ENCODE results near the gene FUZ.

Gene FUZ

GRCh38 chr19:49851456-49852259, 38.6 kb upstream of the FUZ start:
- TF ChIP-seq, protein P1, sequence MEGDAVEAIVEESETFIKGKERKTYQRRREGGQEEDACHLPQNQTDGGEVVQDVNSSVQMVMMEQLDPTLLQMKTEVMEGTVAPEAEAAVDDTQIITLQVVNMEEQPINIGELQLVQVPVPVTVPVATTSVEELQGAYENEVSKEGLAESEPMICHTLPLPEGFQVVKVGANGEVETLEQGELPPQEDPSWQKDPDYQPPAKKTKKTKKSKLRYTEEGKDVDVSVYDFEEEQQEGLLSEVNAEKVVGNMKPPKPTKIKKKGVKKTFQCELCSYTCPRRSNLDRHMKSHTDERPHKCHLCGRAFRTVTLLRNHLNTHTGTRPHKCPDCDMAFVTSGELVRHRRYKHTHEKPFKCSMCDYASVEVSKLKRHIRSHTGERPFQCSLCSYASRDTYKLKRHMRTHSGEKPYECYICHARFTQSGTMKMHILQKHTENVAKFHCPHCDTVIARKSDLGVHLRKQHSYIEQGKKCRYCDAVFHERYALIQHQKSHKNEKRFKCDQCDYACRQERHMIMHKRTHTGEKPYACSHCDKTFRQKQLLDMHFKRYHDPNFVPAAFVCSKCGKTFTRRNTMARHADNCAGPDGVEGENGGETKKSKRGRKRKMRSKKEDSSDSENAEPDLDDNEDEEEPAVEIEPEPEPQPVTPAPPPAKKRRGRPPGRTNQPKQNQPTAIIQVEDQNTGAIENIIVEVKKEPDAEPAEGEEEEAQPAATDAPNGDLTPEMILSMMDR (IDR thresholded peaks at IDR 0.05; ENCODE audit: low read depth, low read length, missing control alignments): no peak
- in situ Hi-C loops (cut with HindIII; ENCODE audit: low sequenced_read_pairs): no loop called here
- H3K4me3 ChIP-seq (ENCODE audit: low read depth, low read length): peak overlapping the region; percentile 82
- DNase-seq (ENCODE audit: low read depth): no peak

- peak within 1 kb of the TSS; percentile 82 for H3K4me3 ChIP-seq (ENCODE audit: low read depth, low read length)
- peak; percentile 77 for DNase-seq (ENCODE audit: low read depth)
- in situ Hi-C loops (cut with HindIII; ENCODE audit: low sequenced_read_pairs): no loop called here
- TF ChIP-seq, protein P1 (IDR thresholded peaks at IDR 0.05; ENCODE audit: low read depth, low read length, missing control alignments): no peak
Measured at GRCh38 chr19:49850487-49851342, 37.6 kb upstream of the FUZ start, which contains the start of gene PTOV1. PTOV1 (plus strand) TSS chr19:49851159.

DNA sequence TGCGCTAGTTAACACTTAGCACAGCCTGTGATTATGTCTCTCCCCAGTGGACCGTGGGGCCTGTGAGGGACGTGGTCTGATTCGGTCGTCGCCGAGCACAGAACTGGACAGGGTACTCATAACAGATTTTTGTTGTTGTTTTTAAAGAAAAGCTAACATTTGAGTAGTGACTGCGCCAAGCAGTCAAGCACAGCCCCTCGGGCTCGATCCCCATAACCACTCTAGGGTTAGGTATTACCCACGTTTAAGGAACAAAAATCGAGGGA, 37.1 kb upstream of the FUZ start:
- no peak for DNase-seq (ENCODE audit: low read depth)
- peak overlapping the region; percentile 82 for H3K4me3 ChIP-seq (ENCODE audit: low read depth, low read length)
- in situ Hi-C loops (cut with HindIII; ENCODE audit: low sequenced_read_pairs): no loop called here
- TF ChIP-seq, protein P1 (IDR thresholded peaks at IDR 0.05; ENCODE audit: low read depth, low read length, missing control alignments): no peak

DNA sequence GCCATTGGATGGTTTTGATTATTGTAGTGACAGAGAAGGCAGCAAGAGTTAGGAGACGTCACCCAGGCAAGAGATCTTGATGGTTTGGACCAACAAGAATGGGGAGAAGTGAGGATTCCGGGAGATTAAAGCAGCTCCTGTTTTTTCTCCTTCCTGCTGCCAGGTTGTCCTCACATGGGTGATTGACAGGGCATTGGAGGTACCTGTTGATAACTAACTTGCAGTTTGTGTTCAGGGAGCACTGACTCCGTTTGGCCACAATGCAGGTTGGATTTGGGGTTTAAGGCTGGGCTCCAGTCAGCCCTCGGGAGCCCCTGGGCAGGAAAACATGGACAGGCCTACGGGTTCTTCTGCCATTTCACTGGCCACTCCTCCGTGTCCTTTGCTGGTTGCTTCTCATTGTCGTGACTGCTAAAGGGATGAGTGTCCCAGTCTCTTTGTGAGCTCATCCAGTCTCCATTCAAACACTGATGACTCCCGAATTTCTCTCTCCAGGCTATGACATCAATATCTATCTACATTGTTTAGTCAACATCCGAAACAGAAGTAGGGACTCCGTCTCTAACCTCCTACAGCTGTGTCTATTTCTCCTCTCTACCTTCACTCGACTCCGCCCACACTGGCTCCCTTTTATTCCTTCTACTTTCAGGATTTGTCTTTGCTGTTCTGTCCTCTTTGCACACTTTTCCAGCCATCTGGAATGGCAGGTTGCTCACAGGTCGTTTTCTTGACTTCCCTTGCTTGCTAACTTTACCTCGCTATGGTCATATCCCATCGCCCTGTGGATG, 36.5 kb upstream of the FUZ start:
- TF ChIP-seq, protein P1 (IDR thresholded peaks at IDR 0.05; ENCODE audit: low read depth, low read length, missing control alignments): no peak
- in situ Hi-C loops (cut with HindIII; ENCODE audit: low sequenced_read_pairs): no loop called here
- no peak for DNase-seq (ENCODE audit: low read depth)
- H3K4me3 ChIP-seq (ENCODE audit: low read depth, low read length): peak overlapping the region; percentile 82

- no peak for DNase-seq (ENCODE audit: low read depth)
- H3K4me3 ChIP-seq (ENCODE audit: low read depth, low read length): no peak overlapping the region
- TF ChIP-seq, protein P1 (IDR thresholded peaks at IDR 0.05; ENCODE audit: low read depth, low read length, missing control alignments): no peak
- in situ Hi-C loops (cut with HindIII; ENCODE audit: low sequenced_read_pairs): no loop called here
Measured at GRCh38 chr19:49848938-49849337, 35.8 kb upstream of the FUZ start.

All from astrocyte of the cerebellum (primary cell).